GM19043 (cell line): ENCODE results near the gene DNM1L.
A peak's percentile ranks its signal among the peaks of the same experiment; 100 is the strongest.

Source experiments
- ATAC-seq: cut with Tn5 transposase; IDR thresholded peaks from one replicate; pipeline ENCODE4 v1.9.1; 2021; ENCODE audit warnings: low read depth; ENCODE audit not compliant: unreplicated experiment

DNM1L gene

GRCh38 chr12:32755654-32756475, 76.8 kb downstream of the DNM1L start, which contains the start of gene YARS2:
YARS2 (minus strand) TSS chr12:32755897; CDS start chr12:32755874, 23 bp downstream.
- ATAC-seq: peak; percentile 85

DNA sequence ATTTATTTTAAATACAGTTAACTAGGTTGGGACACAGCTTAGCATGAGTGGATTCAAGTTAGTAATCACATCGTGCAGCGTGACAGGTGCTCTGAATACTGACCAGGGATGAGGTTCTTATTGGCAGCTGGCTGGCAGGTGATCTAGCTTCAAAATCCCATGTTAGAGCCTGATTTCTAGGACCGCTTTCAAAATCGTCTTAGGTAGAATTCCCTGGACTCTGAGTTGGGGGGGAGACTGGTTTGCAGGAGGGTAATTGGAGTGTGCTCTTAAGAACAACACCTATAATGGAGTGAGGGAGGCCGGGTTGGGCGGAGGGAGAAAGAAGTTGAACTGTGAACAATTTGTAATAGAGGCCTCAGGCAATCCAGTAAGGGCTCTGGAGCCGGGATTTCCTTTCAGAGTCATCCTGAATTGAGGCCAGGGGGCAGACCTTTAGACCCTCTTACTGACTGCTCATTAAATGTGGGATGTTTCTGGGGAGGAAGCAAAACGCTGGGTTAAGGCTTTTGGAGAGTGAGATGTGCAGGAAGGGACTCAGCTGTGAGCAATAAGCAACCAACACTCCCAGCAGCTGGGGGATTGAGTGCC, 77.5 kb downstream of the DNM1L start:
- ATAC-seq: no peak

- ATAC-seq: no peak
Observed at GRCh38 chr12:32757157-32757556, 78.1 kb downstream of the DNM1L start.

- ATAC-seq: no peak
Observed at GRCh38 chr12:32761716-32762115, 82.6 kb downstream of the DNM1L start.

- ATAC-seq: no peak
Observed at GRCh38 chr12:32765906-32766305, 86.8 kb downstream of the DNM1L start.

DNA sequence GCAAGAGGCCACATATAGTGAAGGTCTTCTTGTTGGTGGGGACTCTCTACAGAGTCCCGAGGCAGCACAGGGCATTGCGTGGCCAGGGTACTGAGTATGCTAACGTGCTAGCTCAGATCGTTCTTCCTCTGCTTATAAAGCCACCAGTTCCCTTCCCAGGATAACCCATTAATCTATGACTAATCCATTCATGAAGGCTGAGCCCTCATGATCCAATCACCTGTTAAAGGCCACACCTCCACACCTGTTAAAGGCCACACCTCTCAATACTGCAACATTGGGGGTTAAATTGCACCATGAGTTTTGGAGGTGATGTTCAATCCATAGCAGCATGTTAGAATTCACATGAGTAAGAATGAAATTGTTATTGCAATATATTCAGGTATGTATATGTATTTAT, 89.4 kb downstream of the DNM1L start:
- no peak for ATAC-seq

DNA sequence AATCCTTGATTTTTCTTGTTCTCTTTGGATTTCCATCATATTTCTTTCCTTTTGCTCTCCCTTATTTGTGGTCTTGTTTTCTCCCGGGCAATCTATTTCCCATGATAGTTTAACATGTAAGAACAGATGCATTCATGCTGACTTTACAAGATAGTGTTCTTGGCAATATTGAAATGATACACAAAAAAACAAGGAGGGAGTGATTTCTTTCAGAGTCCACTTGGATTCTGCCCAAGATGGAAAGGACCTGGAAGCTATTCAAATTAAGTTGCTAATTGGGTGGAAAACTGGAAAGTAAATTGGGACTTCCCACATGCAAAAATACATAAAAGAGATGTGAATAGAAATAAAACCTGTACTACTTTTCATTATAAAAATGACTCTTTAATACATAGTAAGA, 91.0 kb downstream of the DNM1L start:
- no peak for ATAC-seq

- no peak for ATAC-seq
Observed at GRCh38 chr12:32773691-32774090, 94.6 kb downstream of the DNM1L start.

DNA sequence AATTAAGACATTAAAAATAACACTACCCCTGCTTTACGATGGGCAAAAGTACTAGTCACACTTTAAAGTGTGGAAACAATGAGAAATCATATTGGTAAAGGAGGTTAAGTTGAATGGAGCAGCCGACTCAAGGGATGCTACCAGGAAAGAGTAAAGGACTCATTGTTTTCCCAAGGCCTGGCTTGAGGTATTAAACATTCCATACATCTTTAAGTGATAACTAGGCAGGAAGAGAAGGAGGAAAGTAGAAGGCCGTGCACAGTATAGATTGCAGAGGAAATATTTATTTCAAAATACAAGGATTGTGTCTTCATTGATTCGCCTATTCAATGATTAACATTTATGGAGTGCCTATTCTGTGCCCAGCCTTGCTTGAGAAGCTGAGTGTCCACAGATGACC, 97.2 kb downstream of the DNM1L start:
- no peak for ATAC-seq

DNA sequence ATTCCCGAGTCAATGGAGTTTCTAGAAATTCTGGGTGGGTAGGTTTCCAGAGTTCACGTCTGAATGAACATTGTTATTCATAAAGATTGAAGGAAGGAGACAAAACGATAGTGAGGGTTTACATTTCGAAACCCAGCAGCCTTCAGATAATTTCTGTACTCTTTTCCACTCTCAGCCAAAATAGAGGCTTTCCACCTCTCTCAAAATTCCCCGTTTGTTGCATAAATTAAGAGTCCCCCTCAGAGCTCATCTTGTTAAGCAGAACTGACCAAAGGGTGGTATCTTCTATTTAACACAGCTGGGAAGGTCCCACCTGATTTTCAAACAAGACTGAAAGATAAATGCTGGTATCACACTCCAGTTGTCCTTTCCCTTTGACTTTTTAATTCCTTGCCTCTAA, 98.1 kb downstream of the DNM1L start:
- no peak for ATAC-seq

DNA sequence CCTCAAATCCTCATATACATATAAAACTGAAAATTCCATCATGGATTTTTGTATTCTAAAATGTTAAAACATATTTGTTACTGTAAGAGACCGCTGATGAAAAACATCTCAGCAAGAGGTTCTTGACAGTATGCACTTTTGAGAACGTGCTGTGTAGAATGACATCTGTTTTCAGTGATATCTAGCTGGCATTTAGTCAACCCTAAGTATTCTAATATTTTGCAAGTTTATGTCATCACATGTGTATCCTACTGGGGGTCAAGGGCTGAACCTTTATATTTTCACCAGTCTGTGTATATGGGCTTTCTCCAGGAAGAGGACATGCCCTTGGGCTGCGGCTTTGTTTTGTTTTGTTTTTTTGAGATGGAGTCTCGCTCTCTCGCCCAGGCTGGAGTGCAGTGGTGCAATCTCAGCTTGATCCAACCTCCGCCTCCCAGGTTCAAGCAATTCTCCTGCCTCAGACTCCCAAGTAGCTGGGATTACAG, 98.6 kb downstream of the DNM1L start:
- ATAC-seq: no peak

- no peak for ATAC-seq
Observed at GRCh38 chr12:32780071-32780470, 101.0 kb downstream of the DNM1L start.

GRCh38 chr12:32783029-32783428, 103.9 kb downstream of the DNM1L start:
- no peak for ATAC-seq

DNA sequence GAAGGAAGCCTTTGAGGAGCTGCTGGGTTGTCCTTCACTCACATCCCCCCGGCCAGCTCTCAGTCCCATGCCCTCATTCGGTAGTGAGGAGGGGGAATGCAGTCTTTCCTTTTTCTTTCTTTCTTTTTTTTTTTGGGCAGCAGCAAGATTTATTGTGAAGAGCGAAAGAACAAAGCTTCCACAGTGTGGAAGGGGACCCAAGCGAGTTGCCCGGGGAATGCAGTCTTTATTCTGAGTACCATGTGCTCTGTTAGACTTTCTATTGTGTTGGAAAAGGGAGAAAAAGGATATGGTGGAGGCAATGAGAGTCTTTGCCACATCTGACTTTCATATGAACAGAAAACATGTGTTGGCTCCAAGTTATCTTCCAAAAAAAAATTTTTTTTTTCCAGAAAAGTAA, 106.5 kb downstream of the DNM1L start:
- no peak for ATAC-seq

DNA sequence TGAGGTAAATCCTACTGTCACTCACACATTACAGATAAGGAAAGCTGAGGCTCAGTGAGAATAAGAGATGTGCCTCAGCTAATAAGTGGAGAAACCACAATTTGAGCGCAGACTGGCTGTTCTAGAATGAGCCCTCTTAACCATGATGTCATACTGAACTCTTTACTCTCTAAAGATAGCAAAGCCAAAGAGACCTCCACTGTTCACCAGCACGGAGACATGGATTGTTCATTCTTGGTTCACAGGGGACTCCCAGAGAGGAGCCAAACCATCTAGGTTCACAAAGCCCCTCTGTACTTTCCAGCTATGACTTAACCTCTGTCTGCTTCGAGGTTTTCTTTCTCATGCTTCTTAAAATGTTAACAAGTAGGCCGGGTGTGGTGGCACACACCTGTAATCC, 109.3 kb downstream of the DNM1L start:
- ATAC-seq: no peak

- no peak for ATAC-seq
Observed at GRCh38 chr12:32789446-32789845, 110.3 kb downstream of the DNM1L start.

DNA sequence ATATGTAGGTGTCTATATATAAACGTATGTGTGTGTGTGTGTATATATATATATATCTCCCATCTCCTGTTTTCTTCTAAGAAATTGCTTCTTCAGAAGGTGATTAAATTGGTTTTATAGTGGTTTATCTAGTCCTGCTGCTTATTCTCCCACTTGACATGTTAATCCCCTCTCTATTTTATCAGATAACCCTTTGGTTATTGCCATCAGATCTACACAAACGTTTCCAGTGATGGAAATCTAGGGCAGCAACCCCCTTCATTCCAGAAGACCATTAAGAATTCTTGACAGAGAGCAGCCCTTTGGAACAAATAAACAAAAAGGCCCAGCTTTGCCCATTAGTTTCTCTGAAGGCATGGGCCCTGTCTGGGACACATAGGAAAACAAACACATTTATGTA, 110.8 kb downstream of the DNM1L start:
- ATAC-seq: no peak

- no peak for ATAC-seq
Observed at GRCh38 chr12:32794281-32794680, 115.2 kb downstream of the DNM1L start.
